SK-N-SH treated with all-trans-retinoic acid at 6 μM for 48 hours (cell line): ENCODE data around the gene PON2.

Experiments used
- ATAC-seq: fragments of 200-7000 bp; cut with Tn5 transposase; 3 replicates; pipeline ENCODE4 v1.9.1; 2020; ENCODE audit warnings: mild to moderate bottlenecking, moderate library complexity
- GLIS3 ChIP-seq: fragments of 250-450 bp; sonication (Bioruptor Pico); IDR thresholded peaks from 2 replicates; pipeline ENCODE4 v1.5.0; 2020; ENCODE audit warnings: mild to moderate bottlenecking, moderate library complexity
- OSR1 ChIP-seq: fragments of 250-450 bp; sonication (Bioruptor Pico); IDR thresholded peaks from 2 replicates; pipeline ENCODE4 v1.8.0; 2022; ENCODE audit warnings: moderate library complexity, mild to moderate bottlenecking, inconsistent platforms
- PPARA ChIP-seq: fragments of 250-450 bp; sonication (Bioruptor Pico); IDR thresholded peaks from 2 replicates; pipeline ENCODE4 v1.5.0; 2020; ENCODE audit warnings: mild to moderate bottlenecking, borderline replicate concordance
- TSHZ2 ChIP-seq: fragments of 250-450 bp; sonication (Bioruptor Pico); IDR thresholded peaks from 2 replicates; pipeline ENCODE4 v1.5.0; 2020; ENCODE audit warnings: mild to moderate bottlenecking, moderate library complexity
- ZFP3 ChIP-seq: fragments of 250-450 bp; sonication (Bioruptor Pico); IDR thresholded peaks from 2 replicates; pipeline ENCODE4 v1.5.0; 2020; ENCODE audit warnings: mild to moderate bottlenecking, moderate library complexity
- ZNF8 ChIP-seq: fragments of 450-650 bp; formaldehyde crosslinking; IDR thresholded peaks from 2 replicates; pipeline ENCODE4 v1.5.0; 2020; ENCODE audit warnings: mild to moderate bottlenecking, moderate library complexity

The PON2 gene

GRCh38 chr7:95365151-95365550 is 69.7 kb downstream of the PON2 start (continued):
- TF ChIP-seq TSHZ2 (CRISPR knock-in tag) = no peak
- TF ChIP-seq GLIS3 (CRISPR knock-in tag) = no peak

- no peak for ATAC-seq
- no peak for TF ChIP-seq OSR1 (CRISPR knock-in tag)
- no peak for TF ChIP-seq ZNF8 (CRISPR knock-in tag)
- no peak for TF ChIP-seq PPARA (CRISPR knock-in tag)
- no peak for TF ChIP-seq ZFP3 (CRISPR knock-in tag)
Measured at GRCh38 chr7:95357623-95358022, 77.2 kb downstream of the PON2 start.
